Keratinocyte (primary cell): ENCODE measurements around the gene IRF7. TPM values are rescaled to one million over a fixed set of nuclear protein-coding genes. Genes with fewer than 3 reads are reported as not detected.
"Not testable (repeated sequence)": the region's sequence is repeated elsewhere in the genome, so short reads cannot be mapped to it uniquely, and the experiment has no call there.

Experiments used
- DNase-seq: peaks from one replicate; pipeline ENCODE4 v3.0.0-alpha.2; 2011; ENCODE audit warnings: low read depth, missing footprints, low spot score
- FAIRE-seq: peaks from 2 replicates; lab custom pipeline; 2011; peaks lifted over from hg19 to GRCh38; lab: Jason Lieb, UNC
- H2AFZ ChIP-seq: 2 replicates; pipeline ENCODE4 v1.6.0; 2012; ENCODE audit warnings: low read length, control low read depth, inconsistent platforms; ENCODE audit not compliant: control insufficient read depth
- H3K27ac ChIP-seq: 2 replicates; pipeline ENCODE4 v1.5.1; 2011; ENCODE audit warnings: low read length; ENCODE audit not compliant: control insufficient read depth, insufficient read depth
- H3K27me3 ChIP-seq: 3 replicates; pipeline ENCODE4 v1.6.0; 2011; ENCODE audit warnings: low read length; ENCODE audit not compliant: control insufficient read depth, insufficient read depth; ENCODE audit errors: extremely low read depth
- H3K36me3 ChIP-seq, 2 experiments: 2 replicates in 1 of 2; 3 replicates in 1 of 2; pipeline ENCODE4 v1.5.1; 2011; ENCODE audit warnings: low read length in 2 of 2, mild to moderate bottlenecking in 1 of 2; ENCODE audit not compliant: control insufficient read depth in 2 of 2, insufficient read depth in 2 of 2; ENCODE audit errors: extremely low read depth in 1 of 2
- H3K4me1 ChIP-seq: 3 replicates; pipeline ENCODE4 v1.5.1; 2011; ENCODE audit warnings: low read length; ENCODE audit not compliant: control insufficient read depth, insufficient read depth; ENCODE audit errors: extremely low read depth
- H3K4me2 ChIP-seq: 3 replicates; pipeline ENCODE4 v1.6.0; 2011; ENCODE audit warnings: low read depth, low read length; ENCODE audit not compliant: control insufficient read depth, insufficient read depth; ENCODE audit errors: extremely low read depth
- H3K4me3 ChIP-seq, 3 experiments: fragments of 200-600 bp in 1 of 3; sonication (generic) in 1 of 3; 2 replicates in 2 of 3; 3 replicates in 1 of 3; pipeline ENCODE4 v1.5.1; 2011 to 2016; ENCODE audit warnings: low read length in 3 of 3, mild to moderate bottlenecking in 3 of 3, control low read depth in 2 of 3, inconsistent platforms in 1 of 3, low read depth in 1 of 3, mixed read lengths in 1 of 3, mixed run types in 1 of 3, moderate library complexity in 1 of 3; ENCODE audit not compliant: control insufficient read depth in 2 of 3, insufficient read depth in 2 of 3; ENCODE audit errors: extremely low read depth in 1 of 3
- H3K79me2 ChIP-seq: 2 replicates; pipeline ENCODE4 v1.6.0; 2012; ENCODE audit warnings: low read length; ENCODE audit not compliant: control insufficient read depth, insufficient read depth
- H3K9ac ChIP-seq: 3 replicates; pipeline ENCODE4 v1.6.0; 2011; ENCODE audit warnings: low read length; ENCODE audit not compliant: control insufficient read depth, insufficient read depth; ENCODE audit errors: extremely low read depth
- H3K9me1 ChIP-seq: 3 replicates; pipeline ENCODE4 v1.6.0; 2011; ENCODE audit warnings: low read length; ENCODE audit not compliant: control insufficient read depth, insufficient read depth; ENCODE audit errors: extremely low read depth
- H3K9me3 ChIP-seq: 2 replicates; pipeline ENCODE4 v1.5.1; 2012; ENCODE audit warnings: low read depth, low read length; ENCODE audit not compliant: control insufficient read depth
- H4K20me1 ChIP-seq: 3 replicates; pipeline ENCODE4 v1.6.0; 2011; ENCODE audit warnings: low read length; ENCODE audit not compliant: control insufficient read depth, insufficient read depth; ENCODE audit errors: extremely low read depth
- EZH2 ChIP-seq: IDR thresholded peaks from one replicate; pipeline ENCODE4 v1.6.1; 2012; ENCODE audit warnings: inconsistent platforms, mild to moderate bottlenecking, low read length, moderate library complexity
- dilution Hi-C: fragments of 300-500 bp; cut with MboI; formaldehyde crosslinking; loops from one replicate; pipeline ENCODE4 v1.7.0; 2020; ENCODE audit warnings: low sequenced_read_pairs; ENCODE audit not compliant: extremely low pct_ligation_motif_present
- polyA plus RNA-seq, 5 experiments: library from polyadenylated mRNA; depleted of rRNA in 3 of 5; stranded (reverse) in 3 of 5; stranded (forward) in 1 of 5; unstranded in 1 of 5; fragments of >200 nt; gene quantifications; 1 replicate in 1 of 5; 2 replicates in 3 of 5; 3 replicates in 1 of 5; pipeline versions ENCODE4 v1.2.1 to v1.2.3, GENCODE V29; 2011 to 2012; ENCODE audit warnings: missing spikeins in 2 of 5, low read depth in 1 of 5, low replicate concordance in 1 of 5
- TF ChIP-seq, protein P1 (sequence below), 3 experiments: IDR thresholded peaks in 1 of 3; conservative IDR thresholded peaks in 1 of 3; optimal IDR thresholded peaks in 1 of 3; 2 replicates in 2 of 3; 3 replicates in 1 of 3; pipeline versions ENCODE3 to v1.5.1; 2011; ENCODE audit warnings: low read length in 3 of 3, mild to moderate bottlenecking in 3 of 3, moderate library complexity in 2 of 3, control low read depth in 1 of 3, inconsistent platforms in 1 of 3; ENCODE audit not compliant: insufficient read depth in 2 of 3; ENCODE audit errors: extremely low read depth in 1 of 3

Gene IRF7
- polyA plus RNA-seq, 1 donor (not counting 4 experiments of a cell fraction or from before 2014, with no cell fraction given) = 7.1 TPM

DNA sequence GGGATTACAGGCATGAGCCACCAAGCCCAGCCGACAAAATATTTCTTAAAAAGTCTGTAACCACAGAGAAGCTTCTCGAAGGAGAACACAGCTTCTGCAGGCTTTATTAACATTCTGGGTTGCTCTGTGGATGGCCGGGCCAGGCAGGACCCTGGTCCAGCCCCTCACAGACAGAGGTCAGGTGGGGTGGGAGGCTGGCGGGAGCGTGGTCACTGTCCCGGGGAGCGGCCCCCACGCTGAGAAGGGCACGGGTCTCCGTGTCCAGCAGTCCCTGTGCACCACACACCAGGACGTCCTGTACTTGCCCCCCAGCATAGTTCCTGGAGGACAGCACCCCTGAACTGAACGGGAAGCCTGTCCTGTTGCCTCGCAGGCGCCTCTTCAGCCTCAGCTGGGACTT is 40.7 kb upstream of the IRF7 start:
- no peaks in the 10 kb centered on the region for H3K79me2 ChIP-seq
- H3K9ac ChIP-seq = no peak overlapping the region
- H3K36me3 ChIP-seq = peaks cover 5% of the 10 kb centered on the region in 2 experiments
- H3K27me3 ChIP-seq = no peaks in the 10 kb centered on the region
- H3K4me3 ChIP-seq = no peak overlapping the region
- H3K9me1 ChIP-seq = no peaks in the 10 kb centered on the region
- DNase-seq (no peak), FAIRE-seq (no peak)
- no peaks in the 10 kb centered on the region for H4K20me1 ChIP-seq
- H3K9me3 ChIP-seq = no peaks in the 10 kb centered on the region
- H3K4me1 ChIP-seq = peaks cover 7% of the 10 kb centered on the region
- no peak overlapping the region for H3K4me2 ChIP-seq
- no peak overlapping the region for H3K27ac ChIP-seq
- no peak for TF ChIP-seq EZH2
- TF ChIP-seq, protein P1, sequence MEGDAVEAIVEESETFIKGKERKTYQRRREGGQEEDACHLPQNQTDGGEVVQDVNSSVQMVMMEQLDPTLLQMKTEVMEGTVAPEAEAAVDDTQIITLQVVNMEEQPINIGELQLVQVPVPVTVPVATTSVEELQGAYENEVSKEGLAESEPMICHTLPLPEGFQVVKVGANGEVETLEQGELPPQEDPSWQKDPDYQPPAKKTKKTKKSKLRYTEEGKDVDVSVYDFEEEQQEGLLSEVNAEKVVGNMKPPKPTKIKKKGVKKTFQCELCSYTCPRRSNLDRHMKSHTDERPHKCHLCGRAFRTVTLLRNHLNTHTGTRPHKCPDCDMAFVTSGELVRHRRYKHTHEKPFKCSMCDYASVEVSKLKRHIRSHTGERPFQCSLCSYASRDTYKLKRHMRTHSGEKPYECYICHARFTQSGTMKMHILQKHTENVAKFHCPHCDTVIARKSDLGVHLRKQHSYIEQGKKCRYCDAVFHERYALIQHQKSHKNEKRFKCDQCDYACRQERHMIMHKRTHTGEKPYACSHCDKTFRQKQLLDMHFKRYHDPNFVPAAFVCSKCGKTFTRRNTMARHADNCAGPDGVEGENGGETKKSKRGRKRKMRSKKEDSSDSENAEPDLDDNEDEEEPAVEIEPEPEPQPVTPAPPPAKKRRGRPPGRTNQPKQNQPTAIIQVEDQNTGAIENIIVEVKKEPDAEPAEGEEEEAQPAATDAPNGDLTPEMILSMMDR (optimal IDR thresholded peaks at IDR 0.05 in 1 of 3, IDR thresholded peaks at IDR 0.05 in 1 of 3, conservative IDR thresholded peaks at IDR 0.05 in 1 of 3; ENCODE audit: extremely low read depth in 1 of 3, insufficient read depth in 2 of 3, low read length in 3 of 3) = no peak
- H2AFZ ChIP-seq = no peak overlapping the region
- dilution Hi-C loops = no loop called here

DNA sequence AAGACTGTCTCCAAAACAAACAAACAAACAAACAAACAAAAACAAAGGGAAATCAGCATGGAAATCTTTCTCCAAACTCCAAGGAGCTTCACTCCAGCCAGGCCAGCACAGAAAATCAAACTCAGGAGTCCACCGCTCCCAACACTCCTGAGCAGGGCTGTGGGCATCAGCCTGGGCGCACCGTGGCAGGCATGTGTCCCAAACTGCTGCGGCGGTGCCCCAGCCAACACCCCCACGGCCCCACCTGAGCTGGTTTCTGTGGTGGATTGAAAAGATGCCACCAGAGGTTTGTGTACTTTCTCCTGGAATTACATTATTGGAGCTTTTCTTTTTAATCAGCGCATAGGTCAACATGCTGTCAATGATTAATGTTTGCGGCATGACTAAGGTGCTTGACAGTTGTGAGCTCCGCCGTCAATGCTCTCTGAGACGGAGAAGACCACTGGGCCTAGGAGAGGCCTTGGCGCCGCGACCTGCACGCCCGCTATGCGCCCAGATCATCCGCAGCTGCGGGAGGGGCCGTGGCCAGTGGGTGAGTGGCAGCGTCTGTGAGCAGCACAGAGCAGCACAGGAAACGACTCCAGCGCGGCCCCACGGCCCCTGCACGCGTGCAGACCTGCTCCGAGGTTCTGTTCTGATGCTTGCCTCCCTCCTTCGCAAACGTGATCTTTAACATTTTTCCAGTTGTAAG is 39.4 kb upstream of the IRF7 start:
- Histone ChIP-seq H2AFZ (no peak overlapping the region), H3K4me1 (peaks cover 7% of the 10 kb centered on the region), H3K9ac (no peak overlapping the region), H3K27me3 (no peaks in the 10 kb centered on the region), H3K36me3 (peaks cover 5 to 8% of the 10 kb centered on the region in 2 experiments), H3K27ac (no peak overlapping the region), H3K9me3 (no peaks in the 10 kb centered on the region), H3K9me1 (no peaks in the 10 kb centered on the region), H4K20me1 (no peaks in the 10 kb centered on the region), H3K4me2 (no peak overlapping the region), H3K4me3 (no peak overlapping the region), H3K79me2 (no peaks in the 10 kb centered on the region)
- TF ChIP-seq, protein P1 (optimal IDR thresholded peaks at IDR 0.05 in 1 of 3, IDR thresholded peaks at IDR 0.05 in 1 of 3, conservative IDR thresholded peaks at IDR 0.05 in 1 of 3; ENCODE audit: extremely low read depth in 1 of 3, insufficient read depth in 2 of 3, low read length in 3 of 3) = no peak
- TF ChIP-seq EZH2 = no peak
- DNase-seq (no peak), FAIRE-seq (peak; percentile 55)
- dilution Hi-C loops = no loop called here

DNA sequence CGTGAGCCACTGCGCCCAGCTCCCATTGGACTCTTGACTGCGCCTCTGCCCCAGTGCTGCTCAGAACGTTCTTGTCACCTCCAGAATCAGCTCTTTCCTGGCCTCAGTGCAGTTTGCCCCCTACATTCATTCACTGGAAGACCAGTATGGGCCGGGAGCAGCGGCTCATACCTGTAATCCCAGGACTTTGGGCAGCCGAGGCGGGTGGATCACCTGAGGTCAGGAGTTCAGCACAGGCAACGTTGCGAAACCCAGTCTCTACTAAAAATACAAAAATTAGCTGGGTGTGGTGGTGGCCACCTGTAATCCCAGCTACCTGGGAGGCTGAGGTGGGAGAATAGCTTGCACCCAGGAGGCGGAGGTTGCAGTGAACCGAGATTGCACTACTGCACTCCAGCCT is 38.7 kb upstream of the IRF7 start:
- not testable (repeated sequence) for H3K9me1 ChIP-seq, H3K79me2 ChIP-seq, FAIRE-seq

More for the DNA sequence above, 38.7 kb upstream of the IRF7 start:
- dilution Hi-C loops, H4K20me1 ChIP-seq, H2AFZ ChIP-seq, H3K36me3 ChIP-seq, H3K4me1 ChIP-seq, H3K9me3 ChIP-seq, H3K27ac ChIP-seq, H3K4me2 ChIP-seq, H3K27me3 ChIP-seq, H3K9ac ChIP-seq, H3K4me3 ChIP-seq, DNase-seq: not testable (repeated sequence)
